Measurements from ENCODE around the gene PPIF.

PPIF gene

DNA sequence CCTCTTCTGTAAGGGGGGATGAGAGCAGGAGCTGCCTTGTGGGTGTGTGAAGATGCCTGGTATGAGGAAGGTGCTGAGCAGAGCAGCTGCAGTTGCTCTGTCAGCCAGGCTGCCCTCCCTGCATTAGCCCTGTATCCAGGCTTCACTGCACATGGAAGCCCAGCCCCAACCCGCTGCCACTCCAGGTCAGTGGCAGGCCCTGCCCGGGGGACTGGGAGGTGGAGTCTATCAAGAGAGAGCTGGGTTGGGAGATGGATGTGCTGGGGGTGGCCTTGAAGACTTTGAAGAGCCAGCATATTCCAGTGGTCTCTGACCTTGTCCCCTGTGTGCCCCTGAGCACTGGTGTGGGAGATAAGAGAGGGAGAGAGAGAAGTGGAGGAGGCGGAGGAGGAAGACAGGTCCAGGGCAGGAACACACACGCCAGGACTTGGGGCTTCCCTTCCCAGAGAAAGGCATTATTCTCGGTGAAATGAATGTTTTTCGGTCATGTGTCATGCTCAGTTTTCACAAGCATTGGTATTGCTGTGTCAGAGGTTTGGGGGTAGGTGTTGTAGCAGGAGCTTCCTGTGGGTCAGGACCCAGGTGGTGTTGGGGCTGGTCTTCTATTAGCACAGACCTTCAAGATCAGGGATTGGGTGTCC, 2.6 kb downstream of the PPIF start:
- no peak for DNase-seq

DNA sequence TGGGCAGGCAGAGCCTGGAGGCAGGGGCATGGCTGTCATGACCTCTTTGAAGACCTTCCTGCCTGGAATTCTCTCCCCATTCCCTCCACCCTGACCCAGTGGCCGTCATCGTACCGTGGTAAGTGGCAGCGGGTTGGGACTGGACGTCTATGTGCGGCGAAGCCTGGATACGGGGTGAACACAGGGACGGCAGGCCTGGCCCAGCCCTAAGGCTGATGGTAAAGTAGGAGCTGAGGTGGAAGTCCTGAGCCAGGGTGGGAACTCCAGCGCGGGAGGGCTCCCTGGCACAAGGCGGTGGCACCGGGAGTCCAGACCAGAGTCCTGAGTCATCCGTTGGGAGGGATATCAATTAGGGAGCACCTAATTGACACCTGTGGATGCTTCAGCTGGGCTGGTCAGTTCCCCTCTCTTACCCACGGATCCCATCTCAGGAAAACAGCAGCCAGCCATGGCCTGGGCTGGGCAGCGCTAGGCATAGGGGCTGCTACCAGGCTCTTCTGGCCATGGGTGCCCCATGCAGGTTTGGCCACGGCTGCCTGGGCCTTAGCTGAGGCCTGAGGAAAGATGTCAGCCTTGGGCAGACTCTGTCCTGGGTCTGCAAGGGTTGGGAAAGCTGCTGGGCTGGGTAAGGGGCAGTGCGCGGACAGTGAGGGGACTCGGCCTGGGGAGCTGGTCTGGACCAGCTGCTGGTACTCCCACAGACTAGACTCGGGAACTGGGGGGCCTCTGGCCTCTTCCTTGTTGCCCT, 3.3 kb downstream of the PPIF start:
- DNase-seq, result no peak

GRCh38 chr10:79351332-79351731, 4.1 kb downstream of the PPIF start:
- DNase-seq, result no peak

DNA sequence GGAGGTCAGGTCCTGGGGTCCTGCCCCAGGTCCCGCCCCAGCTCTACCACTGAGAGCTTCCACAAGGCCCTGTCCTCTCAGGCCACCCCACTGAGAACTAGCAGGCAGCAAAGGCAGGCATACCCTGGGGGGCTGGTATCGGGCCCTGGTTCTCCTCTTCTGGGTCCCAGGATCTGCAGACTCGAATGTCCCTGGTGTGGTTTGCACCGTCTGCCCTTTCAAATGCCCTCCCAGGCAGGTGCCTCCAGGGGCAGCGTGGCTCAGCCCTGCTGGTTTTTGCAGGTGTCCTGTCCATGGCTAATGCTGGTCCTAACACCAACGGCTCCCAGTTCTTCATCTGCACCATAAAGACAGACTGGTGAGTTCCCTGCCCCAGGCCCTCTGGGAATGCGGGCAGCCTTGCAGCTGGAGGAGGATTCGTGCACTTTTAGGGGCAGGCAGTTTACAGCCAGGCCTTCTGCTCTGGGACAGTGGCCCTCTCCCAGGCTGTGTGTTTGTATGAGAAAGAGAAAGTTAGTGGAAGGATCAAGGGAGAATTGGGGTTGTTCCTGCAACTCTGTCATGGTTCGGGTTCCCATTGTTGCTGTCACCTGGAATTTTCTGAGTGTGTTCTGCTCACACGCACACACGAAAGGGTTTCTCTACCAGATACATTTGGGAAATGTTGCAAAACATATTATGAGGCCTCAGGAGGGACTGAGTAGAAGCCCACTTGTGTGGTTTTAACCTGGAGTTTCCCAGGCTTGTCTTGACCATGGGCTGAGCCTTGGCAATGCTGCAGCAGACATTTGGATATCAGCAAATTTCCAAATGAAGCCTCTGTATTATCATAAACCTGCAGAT, 5.0 kb downstream of the PPIF start:
- DNase-seq, result no peak

- no peak for DNase-seq
These were observed 5.7 kb downstream of the PPIF start for GRCh38 chr10:79353000-79353406.

DNA sequence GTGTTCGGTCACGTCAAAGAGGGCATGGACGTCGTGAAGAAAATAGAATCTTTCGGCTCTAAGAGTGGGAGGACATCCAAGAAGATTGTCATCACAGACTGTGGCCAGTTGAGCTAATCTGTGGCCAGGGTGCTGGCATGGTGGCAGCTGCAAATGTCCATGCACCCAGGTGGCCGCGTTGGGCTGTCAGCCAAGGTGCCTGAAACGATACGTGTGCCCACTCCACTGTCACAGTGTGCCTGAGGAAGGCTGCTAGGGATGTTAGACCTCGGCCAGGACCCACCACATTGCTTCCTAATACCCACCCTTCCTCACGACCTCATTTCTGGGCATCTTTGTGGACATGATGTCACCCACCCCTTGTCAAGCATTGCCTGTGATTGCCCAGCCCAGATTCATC, 6.5 kb downstream of the PPIF start:
- DNase-seq, result no peak

GRCh38 chr10:79354141-79354540, 6.9 kb downstream of the PPIF start:
- DNase-seq, result no peak

- DNase-seq, result no peak
These were observed 7.3 kb downstream of the PPIF start for GRCh38 chr10:79354615-79355014.

DNA sequence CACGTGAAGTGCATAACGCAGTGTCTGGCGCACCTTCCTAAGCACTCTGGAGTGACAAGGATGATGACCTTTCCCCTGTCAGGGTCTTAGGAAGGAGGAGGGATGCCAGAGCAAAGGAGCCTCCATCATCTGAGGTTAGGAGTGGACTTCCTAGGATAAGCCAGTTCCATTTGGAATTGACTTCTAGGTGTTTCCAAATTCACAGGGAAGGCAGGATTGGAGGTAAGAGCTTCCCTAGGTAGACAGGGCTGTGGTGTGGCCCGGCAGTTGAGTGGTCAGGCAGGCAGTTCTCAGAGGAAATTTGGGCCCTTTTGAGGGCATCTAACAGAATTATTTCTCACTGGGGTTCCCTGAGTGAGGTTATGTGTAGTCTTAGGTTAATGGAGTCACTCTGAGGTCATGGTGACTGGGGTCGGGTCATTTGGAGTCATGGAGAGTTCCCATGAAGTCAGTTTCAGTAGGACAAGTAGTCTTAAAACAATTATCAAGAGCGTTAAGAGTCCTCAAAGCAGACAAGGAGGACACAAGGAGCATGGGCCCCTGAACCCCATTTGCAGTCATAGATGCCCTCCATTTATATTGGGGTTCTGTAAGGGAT, 8.2 kb downstream of the PPIF start:
- DNase-seq, result no peak

GRCh38 chr10:79356104-79356503, 8.8 kb downstream of the PPIF start:
- DNase-seq, result no peak

GRCh38 chr10:79357180-79357579, 9.9 kb downstream of the PPIF start:
- DNase-seq, result no peak

DNA sequence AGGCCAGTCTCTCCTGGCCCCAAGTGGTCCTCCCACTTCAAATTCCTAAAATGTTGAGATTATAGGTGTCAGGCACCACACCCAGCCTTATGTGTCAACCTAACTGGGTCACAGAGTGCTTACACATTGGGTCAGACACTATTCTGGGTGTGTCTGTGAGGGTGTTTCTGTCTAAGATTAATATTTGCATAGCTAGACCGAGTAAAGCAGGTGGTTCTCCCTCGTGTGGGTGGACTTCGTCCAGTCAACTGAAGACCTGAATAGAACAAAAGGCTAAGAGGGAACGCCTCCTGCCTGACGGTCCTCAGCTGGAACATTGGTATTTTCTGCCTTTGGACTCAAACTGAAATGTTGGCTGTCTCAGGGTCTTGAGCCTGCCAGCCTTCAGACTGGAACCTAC, 11.5 kb downstream of the PPIF start:
- no peak for DNase-seq

- DNase-seq, result no peak
These were observed 12.7 kb downstream of the PPIF start for GRCh38 chr10:79359816-79360498.

DNA sequence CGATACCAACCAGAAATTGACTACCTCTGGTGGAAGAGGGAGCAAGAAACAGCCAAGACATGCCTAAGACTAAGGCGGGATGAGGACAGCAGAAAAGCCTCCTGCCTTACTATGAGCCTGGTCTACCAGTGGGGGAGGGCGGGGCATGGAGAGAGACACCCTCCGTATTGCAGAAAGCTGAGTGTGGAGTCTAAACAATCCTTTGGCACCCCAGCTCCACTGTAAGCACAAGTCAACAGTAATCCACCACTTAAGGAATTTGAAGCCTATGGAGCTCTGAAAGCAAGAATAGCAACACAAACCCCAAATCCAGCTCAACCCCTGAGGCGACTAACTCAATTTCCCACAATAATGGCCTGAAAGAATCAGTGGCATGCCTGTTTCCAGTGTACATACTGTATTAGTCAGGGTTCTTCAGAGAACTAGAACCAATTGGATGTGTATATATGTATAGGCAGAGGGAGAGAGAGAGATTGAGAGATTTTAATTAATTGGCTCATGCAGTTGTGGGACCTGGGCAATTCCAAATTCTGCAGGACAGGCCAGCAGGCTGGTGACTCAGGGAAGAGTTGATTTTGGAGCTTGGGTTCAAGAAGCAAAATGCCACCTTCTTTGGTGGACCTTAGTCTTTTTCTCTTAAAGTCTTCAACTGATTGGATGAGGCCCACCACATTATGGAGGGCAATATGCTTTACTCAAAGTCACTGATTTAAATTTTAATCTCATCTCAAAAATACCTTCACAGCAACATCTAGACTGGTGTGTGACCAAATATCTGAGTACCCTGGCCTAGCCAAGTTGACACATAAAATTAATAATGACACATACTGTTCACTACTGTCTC, 13.5 kb downstream of the PPIF start:
- no peak for DNase-seq

- no peak for DNase-seq
These were observed 14.6 kb downstream of the PPIF start for GRCh38 chr10:79361726-79362397.

- no peak for DNase-seq
These were observed 20.3 kb downstream of the PPIF start for GRCh38 chr10:79367426-79368189.

- no peak for DNase-seq
These were observed 25.6 kb downstream of the PPIF start for GRCh38 chr10:79372871-79373270.

GRCh38 chr10:79374312-79375191, 27.3 kb downstream of the PPIF start:
- DNase-seq, result peak; percentile 46

DNA sequence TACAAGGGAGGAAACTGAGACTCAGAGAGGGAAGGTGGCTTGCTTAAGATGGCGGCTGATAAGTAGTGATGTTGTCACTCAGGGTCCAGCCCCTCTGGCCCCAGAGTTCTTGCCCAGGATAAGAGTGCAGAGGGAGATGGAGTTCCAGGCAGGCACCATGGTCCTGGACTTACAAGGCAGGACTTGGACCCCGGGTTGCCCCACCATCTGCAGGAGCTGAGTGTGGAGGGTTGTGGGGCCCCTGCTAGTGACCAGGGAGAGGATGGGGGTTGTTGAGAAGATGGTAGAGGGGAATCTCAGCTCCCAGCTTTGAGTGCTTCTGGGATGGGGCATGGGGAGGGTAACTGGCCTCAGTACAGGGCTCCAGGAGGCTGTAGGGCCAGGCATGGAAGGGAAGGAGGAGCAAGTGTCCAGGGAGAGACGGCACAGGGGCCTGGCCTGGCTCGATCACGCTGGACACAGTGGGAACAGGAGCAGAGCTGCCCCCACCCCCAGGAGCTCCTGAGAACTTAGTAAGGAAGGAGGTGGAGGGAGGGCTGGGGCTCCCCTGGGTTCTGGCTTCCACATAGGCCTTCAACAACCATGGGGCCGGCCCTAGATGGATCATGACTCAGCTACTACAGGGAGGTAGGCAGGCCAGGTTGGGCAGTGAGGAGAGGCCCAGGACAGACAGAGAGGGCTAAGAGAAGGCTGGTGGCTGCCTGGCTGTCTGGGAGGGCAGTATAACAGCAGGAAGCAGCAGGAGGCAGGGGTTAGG, 28.2 kb downstream of the PPIF start:
- DNase-seq, result no peak

Data from NCI-H2171 treated with DMSO at 0.1 percent for 48 hours (cell line).